ENCODE results near the gene COL3A1.

Gene COL3A1

DNA sequence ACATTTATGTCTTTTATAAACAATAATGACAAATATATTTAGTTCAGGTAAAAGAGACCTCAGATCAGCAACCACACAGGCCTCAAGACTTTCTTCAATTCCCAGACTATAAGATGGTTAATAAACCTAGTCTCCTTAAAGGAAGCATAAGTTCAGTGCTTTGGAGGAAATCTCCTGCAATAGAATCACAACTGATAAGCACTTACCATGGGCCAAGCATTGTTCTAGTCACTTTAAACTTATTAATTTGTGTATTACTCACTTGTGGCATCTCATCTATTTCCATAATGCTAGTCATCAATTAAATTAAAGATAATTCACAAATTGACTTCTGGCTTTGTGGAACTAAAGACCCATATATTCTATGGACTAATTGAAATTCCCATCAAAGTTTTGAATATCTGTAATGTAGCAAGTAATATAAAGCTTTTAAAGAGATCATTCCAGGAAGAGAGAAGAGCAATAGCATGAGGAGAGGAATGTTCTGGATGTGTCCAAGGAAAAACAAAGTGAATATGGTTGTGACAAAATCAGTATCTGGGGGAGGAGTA lies 42.2 kb downstream of the COL3A1 start:
- DNase-seq (ENCODE audit: low read depth) = no peak

DNA sequence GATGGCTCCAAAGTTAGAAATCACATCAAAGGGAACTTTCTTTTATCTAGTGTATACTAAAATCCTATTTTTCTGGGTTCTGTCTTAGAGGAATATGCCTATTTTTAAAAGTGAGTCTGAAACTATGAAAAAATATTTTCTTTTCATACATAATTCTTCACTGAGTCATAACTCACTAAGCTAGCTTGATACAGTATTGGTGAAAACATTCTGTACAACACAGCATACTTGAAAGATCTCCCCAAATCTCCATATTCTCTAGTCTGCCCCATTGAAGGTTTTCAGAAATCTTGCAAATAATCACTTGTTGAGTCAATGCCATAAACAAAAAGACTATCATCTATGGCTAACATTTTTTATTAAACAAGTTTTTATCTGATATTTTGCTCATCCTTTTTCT lies 44.5 kb downstream of the COL3A1 start:
- DNase-seq (ENCODE audit: low read depth) = no peak

DNA sequence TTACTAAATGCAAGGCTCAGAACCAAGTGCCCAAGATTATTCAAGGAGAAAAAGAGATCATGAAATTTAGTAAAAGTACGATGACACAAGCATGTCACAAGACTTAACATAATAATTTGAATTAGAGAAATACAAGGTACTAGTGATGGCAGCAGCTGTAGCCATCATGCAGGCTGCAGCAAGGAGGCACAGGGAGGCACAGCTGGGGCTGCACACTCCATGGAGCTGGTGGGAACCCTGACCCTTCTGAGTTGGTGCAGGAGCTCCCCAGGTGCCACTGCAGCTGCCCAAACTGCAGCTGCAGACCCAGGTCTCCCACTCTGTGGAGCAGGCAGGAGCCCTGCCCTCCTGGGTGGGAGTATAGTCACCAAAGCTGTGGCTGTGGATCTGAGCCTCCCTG lies 46.0 kb downstream of the COL3A1 start:
- DNase-seq (ENCODE audit: low read depth) = no peak

DNA sequence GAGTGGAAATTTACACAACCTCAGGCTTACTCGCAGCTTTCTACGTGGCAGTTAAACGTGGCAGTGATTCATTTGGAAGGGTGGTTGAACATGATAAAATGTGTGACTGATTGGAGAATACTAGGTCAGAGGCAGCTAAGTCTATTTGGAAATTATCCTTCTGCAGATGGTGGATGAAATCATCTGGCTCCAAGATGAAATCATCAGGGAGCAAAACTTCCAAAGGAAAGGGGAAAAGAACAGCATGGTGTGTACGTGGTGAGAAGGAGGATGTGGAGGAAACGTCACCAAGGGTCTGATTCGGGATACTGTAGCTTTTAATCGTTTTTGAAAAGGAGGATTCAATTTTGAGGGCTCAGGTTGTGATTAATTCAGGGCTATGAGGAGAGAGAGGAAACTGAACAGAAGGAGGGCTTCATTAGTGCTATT lies 47.9 kb downstream of the COL3A1 start:
- DNase-seq (ENCODE audit: low read depth) = no peak

DNA sequence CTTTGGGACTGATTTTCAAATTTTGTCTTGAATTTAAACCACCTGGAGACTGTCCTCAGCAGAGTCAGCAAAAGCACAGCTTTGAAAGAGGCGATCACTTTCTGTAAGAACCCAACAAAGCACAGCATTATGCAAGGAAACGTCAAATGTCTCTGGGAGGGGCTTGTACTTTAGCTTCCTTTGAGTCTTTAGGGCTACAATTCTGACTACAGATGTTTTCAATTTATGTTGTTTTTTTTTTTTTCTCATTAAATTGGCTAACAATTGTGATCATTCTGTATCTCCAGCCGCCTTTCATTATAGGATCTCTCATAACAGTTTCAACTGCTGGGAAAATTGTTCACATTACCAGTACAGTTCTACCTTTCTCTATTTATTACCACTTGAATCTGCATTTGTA lies 48.3 kb downstream of the COL3A1 start:
- no peak for DNase-seq (ENCODE audit: low read depth)

DNA sequence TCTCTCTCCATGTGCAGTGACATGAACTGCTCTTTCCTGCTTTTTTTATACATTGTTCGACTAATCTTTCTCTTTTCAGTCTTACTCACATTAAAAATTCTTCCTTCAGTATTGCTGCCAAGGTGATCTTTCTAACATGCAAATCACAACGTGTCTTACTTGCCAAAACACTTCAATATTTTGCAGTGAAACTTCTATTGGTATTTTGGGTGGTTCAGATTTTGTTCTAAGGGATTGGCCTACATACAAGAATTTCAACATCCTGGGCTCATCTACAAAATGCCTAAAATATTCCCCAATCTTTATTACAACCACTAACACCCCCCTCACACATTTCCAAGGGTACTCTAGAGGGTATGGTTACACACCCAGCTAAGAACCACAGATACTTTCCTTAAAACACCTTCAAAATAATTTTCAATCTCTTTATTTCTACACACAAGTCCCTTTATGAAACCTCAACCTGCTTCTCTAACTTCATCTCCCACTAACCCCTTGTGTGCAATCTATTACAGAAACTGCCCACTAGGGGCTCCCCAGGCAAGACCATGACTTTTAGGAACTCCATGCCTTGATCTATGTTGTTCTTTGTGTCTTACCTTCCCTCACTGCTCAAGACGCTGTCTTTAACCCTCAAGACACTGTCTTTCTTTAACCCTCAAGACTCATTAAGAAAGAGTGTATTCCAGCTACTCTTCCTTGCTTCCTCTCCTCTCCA lies 50.9 kb downstream of the COL3A1 start:
- no peak for DNase-seq (ENCODE audit: low read depth)

DNA sequence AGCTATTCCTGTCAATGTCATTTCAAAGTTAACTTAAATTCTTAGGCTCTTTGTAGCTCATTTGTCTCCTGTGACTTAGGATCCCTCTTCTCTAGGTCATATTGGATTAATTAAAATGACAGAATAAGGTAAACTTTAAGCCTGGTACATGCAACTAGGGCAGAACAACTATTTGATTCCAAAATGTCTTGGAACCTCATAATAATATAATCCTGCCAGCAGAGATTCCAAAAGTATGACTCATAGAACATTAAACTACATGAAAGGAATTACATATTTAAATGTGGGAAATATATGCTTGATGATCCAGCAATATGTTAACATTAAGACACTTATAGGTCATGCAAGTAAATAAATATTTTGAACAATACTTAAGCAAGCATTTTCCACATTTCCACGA lies 63.3 kb downstream of the COL3A1 start:
- DNase-seq (ENCODE audit: low read depth) = no peak

DNA sequence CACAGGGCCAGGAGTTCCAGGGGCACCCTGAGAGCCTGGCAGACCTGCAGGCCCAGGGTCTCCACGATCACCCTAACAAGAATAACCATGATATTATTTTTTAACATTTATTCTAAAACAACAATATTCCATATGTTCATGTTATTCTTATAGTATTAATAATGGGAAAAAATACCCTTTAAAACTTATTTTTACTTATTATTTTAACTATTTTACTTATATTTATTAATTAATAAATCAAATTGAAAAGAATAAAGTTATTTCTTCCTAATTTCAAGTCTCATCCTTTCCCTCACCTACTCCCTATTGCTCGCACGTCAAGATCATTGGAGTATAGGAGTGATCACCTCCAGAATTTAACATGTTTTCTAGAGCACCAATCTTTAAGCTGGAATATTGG lies 71.7 kb downstream of the COL3A1 start:
- no peak for DNase-seq (ENCODE audit: low read depth)

DNA sequence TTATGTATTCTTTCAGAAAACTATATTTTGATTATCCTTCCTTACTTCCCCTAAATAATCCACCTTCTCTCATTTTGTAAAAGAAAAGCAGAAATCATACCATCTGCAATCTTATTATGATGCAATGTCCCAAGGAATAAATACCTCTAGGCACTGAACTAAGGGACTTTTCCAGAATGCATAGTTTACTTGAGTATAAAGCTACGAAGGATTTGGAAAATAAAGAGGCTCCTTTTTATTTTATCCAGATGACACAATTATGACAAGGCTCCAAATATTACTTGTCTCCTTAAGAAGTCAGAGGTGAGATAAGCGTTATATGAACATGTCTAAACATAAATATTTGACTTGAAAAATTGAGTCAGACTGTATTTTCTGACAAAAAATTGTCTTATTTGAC lies 72.1 kb downstream of the COL3A1 start:
- no peak for DNase-seq (ENCODE audit: low read depth)

DNA sequence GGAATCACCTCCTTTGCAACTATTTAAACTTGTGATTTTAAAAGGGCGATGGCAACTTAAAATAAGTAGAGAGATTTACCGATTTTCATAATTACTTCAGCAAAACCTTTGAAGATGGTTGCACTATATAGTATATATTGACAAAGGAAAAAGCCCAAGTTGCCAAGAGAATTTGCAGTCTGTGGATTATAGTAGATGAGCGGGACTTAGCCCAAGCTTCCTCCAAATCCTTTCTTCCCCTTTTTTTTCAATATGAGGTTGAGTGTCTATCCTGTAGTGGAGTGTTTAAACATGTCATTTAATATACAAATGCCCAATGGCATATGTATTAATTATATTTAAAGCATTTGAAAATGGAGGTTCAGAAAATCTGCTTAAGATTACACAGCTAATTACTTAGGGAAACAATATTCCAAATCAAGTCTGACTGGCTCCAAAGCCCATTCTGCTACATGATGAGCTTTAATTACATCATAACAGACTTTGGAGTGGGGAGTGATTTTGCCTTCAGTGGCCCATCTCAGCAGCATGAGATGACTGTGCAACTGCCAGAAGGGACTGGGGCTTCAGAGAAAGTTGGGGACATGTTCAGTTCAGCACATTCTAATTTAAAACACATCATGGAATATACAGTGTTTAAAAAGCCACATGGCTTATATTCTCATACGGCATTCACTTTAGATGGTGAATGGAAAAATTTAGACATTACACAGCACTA lies 73.2 kb downstream of the COL3A1 start:
- no peak for DNase-seq (ENCODE audit: low read depth)

DNA sequence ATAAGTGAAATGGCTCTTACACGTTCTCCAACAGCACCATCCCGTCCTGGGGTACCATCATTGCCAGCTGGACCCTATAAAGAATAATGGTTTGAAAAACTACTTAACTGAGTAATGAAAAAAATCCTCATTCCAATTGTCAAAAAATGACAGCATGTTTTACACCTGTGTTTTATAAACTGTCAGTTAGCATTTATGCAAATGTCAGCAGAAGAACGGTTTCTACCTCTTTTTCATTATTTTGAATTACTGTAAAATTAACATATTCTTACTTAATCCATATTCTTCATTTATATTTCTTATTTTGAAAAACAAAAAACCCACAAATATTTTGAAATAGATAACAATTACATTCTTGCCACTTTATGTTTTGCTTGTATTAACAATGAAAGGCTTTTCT lies 74.0 kb downstream of the COL3A1 start:
- DNase-seq (ENCODE audit: low read depth) = no peak

DNA sequence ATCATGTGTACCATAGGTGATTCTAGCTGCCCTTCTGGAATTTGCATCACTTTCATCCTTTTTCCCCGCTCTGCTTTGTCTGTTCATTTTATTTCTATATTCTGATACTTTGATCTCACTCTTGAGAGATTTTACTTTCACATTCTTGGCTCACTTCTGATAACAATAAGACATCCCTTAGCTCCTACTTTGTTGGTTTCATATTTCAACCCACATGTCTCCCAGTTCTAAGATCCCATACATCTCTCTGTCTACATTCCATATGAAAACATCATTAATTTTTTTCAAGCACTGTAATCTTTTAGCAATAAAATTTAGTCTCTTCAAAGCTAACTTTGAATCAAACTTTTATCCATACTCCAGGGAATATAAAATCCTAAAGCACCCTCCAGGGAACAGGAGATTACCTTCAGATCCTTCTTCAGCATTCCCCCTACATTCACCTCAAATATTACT lies 75.6 kb downstream of the COL3A1 start:
- DNase-seq (ENCODE audit: low read depth) = no peak

DNA sequence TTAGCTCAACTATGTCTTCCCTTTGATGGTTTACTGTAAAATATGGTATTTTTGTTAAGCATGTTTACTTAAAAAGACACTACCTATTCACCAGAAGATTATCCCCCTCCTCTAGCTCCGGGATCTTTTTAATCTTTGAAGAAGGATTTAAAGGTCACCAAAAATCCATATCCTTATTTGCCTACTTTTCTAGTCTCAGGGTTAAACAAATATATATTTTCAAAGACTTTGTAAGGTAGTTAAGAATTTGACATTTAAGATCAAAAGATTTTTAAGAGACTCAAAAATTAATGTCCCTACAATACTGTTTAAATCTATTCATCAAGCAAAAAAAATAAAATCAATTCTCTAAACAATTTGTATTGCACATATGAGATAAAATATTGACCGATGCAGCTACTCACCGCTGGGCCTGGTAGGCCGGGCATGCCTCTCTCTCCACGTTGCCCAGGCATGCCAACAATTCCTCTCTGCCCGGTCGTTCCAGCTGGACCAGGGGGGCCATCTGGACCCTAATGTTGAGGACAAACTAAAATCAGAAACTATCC lies 76.1 kb downstream of the COL3A1 start:
- DNase-seq (ENCODE audit: low read depth) = no peak

DNA sequence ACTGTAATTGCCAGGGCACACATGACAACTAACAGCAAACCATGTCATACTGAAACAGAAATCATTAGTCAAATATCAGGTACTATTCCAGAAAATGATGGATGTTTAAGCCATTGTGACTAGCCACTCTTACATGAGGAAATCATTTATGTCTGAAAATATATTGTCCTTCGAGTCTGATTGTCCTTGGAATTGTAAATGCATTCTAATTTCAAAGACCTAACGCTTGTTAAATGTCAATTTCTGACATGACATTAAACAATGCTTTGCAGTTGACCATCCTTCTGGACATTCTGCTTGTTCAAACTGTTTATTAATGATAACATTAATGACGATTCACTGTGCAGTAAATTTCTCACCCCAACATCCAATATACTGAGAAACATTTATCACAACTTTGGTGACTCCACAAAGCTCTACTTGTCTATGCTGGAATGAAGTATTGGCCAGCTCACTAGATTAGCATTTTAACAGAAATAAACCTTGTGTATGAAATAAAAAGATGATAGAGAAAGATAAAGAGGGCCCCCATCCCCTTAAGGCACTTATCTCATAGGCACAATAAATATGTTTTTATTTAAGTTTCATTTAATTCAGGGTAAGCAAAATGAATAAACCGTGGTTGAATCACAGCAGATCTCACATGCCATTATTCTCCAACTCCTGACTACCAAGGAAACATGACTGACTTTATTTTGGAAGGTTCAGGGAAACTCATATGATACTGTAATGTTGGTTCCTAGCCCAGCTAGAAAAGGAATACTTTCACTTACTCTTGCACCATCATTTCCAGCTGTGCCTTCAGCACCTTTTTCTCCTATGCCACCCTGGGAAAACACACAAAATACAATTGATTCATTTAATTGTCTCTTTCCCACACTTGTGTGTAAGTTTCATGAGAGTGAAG lies 82.3 kb downstream of the COL3A1 start:
- DNase-seq (ENCODE audit: low read depth) = no peak

DNA sequence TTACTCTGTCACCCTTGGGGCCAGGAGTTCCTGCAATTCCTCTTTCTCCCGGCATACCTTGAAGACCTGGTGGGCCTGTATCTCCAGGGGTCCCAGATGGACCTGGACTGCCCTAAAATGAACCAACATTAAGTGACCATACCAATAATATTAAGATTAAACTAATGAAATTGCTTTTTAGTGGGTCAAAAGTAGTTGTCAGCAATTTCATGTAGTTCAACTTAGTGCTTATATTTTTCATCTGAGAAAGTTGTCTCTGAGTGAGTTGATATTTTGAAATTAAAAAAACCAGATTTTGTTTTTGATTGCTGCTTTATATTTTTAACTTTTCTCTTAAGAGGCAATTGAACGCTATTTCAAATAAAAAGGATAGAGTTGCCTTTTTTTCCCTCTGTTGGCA lies 83.1 kb downstream of the COL3A1 start:
- DNase-seq (ENCODE audit: low read depth) = no peak

DNA sequence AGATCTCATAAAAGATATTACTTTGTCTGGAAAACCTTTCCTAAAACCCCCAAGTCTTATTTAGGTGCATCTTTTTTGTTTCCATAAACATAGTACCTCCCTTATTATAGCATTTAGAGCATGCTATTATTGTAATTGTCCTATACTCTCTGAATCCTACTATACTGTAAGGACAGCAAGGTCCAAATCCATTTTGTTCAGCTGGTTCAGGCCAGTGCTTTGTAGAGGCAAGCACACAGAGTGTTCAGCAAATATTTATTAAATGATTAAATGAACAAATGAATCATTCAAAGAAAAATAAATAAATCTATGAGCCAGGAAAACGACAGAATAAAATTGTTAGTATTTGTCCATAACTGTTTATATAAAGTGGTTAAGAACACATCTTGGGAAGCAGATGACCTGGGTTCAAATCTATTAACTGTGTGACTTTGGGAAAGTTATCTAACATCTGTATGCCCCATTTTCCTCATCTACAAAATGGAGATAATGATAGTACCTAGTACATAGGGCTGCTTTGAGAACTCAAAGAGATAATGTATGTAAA lies 86.0 kb downstream of the COL3A1 start:
- DNase-seq (ENCODE audit: low read depth) = no peak

All from activated T-cell treated with anti-CD3 and anti-CD28 coated beads for 24 hours (primary cell).